OCI-LY1 (cell line): Measurements from ENCODE around the gene VTI1A.

ENCODE experiments used
- EZH2 ChIP-seq: fragments of 200-600 bp; sonication (generic), shearing (Covaris generic); IDR thresholded peaks from 2 replicates; pipeline ENCODE4 v1.8.0; 2017; ENCODE audit warnings: borderline replicate concordance, mixed run types, mild to moderate bottlenecking, antibody characterized with exemption, low read length, moderate library complexity, mixed read lengths
- TF ChIP-seq, protein P1 (sequence below): fragments of 200-600 bp; sonication (generic), shearing (Covaris generic); IDR thresholded peaks from 2 replicates; pipeline ENCODE4 v1.5.1; 2017; ENCODE audit warnings: mild to moderate bottlenecking, antibody characterized with exemption, low read length, moderate library complexity, mixed read lengths

DNA sequence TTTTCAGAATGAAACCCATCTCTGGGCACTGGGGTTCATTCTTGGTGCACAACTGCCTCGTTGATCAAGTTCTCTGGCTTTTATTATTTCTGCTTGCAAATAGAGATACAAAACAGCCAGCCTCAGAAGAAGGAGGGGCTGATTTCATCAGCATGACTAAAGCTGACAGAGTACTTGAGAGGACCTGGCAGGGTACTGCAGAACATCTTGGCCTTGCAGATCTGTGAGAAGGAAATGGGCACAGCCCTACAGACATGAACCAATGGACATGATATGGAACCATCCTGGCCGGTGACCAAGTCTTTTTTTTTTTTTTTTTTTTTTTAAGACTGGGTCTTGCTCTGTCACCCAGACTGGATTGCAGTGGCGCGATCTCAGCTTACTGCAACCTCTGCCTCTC lies 240.6 kb downstream of the VTI1A start:
- TF ChIP-seq, protein P1, sequence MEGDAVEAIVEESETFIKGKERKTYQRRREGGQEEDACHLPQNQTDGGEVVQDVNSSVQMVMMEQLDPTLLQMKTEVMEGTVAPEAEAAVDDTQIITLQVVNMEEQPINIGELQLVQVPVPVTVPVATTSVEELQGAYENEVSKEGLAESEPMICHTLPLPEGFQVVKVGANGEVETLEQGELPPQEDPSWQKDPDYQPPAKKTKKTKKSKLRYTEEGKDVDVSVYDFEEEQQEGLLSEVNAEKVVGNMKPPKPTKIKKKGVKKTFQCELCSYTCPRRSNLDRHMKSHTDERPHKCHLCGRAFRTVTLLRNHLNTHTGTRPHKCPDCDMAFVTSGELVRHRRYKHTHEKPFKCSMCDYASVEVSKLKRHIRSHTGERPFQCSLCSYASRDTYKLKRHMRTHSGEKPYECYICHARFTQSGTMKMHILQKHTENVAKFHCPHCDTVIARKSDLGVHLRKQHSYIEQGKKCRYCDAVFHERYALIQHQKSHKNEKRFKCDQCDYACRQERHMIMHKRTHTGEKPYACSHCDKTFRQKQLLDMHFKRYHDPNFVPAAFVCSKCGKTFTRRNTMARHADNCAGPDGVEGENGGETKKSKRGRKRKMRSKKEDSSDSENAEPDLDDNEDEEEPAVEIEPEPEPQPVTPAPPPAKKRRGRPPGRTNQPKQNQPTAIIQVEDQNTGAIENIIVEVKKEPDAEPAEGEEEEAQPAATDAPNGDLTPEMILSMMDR, result no peak
- TF ChIP-seq EZH2, result no peak
